ENCODE data around the gene TFG. TPM values are rescaled to one million over a fixed set of nuclear protein-coding genes. Genes with fewer than 3 reads are reported as not detected.

The TFG gene
- polyA plus RNA-seq, 1 donor = 83.2 TPM

DNA sequence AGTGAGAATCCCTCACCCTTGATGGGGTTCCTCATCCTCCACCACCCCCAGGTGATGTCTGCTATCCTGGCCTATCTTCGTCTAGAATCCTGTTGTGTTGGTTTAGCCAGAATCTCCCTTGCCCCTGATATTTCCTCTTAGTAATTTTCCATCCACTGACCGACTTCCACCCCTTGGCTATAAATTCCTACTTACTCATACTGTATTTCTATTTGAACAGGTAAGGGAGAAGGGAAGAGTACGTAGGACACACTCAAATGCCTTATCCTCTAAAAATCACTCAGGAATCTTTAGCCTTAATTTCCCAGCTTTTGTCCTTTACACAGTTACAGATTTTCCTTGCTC lies 678 bp upstream of the TFG start:
- no peak for DNase-seq

DNA sequence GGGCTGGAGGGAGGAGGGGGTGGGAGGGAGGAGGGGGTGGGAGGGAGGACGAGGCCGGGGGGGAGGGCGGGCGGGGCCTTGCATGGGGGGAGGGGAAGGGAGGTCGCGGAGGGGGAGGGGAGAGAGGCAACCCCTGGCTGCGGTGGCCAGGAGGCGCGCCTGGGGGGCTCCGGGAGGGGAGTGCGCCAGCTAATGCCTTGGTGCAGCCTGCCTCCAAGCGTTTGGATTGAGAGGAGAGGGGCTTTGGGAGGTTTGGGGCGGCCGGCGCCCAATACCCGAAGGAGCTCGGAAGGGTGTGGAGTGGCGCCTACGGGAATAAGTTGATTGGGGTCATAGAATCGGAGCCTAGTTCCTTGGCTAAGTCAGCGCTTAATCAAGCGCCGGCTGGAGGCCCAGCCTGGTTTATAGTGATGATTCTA lies 557 bp downstream of the TFG start:
- peak; percentile 37 for DNase-seq

DNA sequence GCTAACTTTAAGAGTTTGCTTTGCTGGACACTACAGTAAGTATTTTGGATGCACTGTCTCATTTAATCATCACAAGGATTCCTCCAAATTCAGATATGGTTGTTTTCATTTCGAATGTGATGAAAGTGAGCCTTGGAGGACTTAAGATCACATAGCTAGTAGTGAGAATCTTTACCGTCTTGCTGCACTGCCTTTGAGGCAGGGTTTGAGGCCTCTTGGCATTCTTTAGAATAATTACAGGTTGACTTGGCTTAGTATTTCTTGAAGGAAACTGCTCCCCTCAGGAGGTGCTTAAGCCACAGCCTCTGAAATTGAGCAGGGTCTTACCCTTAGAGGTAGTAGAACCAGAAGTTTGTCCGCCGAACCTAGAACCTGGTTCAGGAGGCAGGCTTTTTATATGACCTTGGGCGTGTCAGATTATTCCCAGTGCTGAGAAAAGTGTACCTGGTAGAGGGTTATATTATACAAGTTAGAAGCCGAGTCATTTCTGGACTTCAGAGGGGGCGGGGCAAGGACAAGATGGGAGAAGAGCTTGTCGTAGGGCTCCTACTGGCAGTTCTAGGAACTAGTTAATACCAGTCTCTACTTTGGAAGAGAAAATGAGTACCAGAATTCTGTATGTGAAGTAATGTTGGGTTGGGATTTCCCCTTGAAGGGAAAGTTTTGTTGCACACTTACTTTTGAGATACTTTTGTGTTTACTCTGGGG lies 1.1 kb downstream of the TFG start:
- DNase-seq = peak; percentile 25

DNA sequence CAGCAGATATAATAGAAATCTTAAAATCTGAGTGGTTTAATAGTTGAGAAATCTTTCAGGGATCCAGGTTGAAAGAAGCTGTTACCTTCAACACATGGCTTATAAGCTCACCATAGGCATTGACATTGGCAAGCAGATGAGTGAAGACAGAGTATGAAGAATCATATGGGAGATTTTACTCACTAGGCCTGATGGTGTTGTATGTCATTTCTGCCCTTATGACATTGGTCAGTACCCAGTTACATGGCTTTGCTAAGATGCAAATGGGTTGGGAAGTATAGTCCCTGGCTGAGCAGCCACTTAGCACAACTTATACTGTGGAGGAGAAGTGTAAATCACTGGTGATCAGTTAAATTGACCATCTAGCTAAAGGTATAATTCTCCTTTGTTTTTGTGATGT lies 5.9 kb downstream of the TFG start:
- DNase-seq = no peak

DNA sequence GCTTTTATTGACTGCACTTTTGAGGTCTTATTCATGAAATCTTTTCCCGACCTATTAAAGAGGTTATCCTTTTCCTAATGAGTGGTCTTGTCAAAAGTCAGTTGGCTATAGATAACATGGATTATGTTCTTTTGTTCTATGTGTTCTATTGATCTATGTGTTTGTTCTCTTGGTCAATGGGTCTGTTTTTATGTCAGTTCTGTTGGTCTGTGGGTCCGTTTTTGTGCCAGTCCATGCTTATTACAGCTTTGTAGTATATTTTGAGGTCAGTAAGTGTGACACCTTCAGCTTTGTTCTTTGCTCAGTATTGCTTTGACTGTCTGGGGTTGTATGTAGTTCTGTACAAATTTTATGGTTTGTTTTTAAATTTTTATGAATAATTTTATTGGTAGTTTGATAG lies 7.8 kb downstream of the TFG start:
- DNase-seq = no peak

DNA sequence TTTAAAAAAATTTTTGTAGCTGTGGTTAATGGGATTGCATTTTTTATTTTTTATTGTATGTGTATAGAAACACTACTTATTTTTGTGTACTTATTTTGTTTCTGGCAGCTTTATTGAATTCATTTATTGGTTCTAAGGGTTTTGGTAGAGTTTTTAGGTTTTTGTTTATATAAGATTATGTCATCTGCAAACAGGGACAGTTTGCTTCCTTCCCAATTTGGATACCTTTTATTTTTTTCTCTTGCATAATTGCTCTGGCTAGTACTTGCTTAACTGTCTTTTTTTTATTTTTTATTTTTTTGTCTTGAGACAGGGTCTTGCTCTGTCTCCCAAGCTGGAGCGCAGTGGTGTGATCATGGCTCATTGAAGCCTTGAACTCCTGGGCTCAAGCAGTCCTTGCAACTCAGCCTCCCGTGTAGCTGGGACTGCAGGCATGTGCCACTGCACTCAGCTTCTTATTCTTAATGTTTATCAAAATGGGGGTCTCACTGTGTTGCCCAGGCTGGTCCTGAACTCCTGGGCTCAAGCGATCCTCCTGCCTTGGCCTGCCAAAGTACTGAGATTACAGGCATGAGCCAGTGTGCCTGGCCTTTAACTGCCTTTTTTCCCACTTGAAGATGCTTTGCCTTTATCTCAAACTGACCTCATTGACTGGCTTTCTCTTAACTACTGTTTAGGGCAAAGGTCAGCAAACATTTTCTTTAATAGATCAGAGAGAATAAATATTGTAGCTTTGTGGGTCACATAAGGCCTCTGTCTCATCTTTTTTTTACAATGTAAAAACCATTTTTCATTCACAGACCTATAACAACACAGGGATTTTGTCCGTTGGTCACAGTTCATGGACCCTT lies 8.6 kb downstream of the TFG start:
- DNase-seq = no peak

DNA sequence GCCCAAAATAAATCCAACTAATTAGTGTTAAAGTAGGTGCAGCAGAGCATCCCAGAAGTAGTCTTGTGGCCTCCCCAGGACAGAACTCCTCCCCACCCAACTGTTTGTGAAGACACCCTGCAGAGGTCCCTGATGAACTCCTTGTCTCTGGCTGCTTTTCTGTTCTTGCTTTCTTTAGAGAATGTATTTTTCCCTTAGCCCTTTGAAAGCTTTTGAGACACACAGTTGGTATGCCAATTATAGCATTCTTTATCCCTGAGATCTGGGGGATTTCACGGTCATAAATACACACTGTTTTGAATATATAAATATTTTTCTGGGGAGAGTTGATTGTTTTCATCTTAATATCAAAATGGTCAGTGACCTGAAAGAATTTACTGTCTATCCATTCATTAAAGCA lies 9.8 kb downstream of the TFG start:
- no peak for DNase-seq

DNA sequence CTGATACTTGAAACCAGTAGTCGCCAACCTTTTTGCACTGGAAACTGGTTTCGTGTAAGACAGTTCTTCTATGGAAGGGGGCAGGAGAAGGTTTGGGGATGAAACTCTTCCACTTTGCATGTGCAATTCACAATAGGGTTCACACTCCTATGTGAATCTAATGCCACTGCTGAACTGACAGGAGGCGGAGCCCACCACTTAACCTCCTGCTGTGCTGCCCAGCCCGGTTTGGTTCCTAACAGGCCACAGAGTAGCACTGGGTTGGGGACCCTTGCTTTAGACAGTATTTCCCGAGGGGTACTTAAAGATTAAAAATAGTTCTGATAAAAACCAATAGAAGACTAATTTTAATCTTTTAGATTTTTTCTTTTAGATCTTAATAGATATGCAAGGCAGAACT lies 11.1 kb downstream of the TFG start:
- no peak for DNase-seq

DNA sequence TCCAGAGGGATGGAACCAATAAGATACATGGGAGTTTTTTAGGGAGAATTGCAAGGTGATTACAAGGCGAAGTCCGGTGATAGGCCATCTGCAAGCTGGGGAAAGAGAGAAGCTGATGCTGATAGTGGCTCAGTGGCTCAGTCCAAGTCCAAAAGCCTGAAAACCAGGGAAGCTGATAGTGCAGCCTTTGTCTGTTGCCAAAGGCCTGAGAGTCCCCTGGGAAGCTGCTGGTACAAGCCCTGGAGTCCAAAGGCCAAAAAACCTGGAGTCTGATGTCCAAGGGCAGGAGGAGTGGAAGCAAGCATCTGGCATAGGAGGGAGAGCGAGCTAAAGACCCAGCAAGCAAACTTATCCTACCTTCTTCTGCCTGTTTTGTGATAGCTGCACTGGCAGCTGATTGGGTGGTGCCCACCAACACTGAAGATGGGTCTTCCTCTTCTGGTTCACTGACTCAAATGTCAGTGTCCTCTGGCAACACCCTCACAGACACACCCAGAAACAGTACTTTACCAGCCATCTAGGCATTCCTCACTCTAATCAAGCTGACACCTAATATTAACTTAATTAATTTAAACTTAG lies 16.7 kb downstream of the TFG start:
- DNase-seq = no peak

DNA sequence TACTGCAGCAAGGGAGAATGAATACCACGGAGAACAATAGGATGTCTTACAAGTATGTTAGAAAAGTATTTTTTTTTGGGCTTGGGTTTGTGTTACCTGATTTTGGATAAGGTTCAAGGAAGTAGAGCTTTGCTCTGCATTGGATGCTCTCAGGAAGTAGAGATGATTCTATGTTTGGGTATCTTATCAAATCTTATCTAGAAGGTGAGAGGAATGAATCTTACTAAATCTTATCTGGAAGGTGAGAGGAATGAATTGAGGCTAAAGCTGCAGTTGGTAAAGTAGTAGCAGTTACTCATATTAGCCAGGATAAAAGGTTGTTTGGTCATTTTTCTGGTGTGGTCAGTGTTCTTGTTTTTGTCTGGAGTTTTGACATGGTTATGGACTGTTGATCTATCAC lies 17.4 kb downstream of the TFG start:
- DNase-seq = no peak

DNA sequence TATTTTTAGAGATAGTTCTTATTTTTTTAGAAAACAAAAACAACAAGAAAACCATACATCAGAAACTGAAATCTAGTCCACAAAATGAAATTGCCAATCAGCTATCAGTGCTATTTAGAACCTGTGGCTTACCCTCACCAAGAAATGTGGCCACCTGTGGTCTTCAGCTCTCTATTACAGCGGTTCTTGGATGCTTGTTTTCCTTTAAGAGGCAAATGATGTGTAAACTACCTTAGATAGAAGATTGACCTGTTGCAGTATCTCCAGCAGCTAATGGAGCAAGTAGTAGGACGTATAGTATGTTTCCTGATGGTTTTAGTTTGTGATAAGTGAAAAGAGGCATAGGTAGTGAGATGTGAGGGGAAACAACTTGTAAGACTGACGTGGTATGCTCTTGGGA lies 21.2 kb downstream of the TFG start:
- no peak for DNase-seq

DNA sequence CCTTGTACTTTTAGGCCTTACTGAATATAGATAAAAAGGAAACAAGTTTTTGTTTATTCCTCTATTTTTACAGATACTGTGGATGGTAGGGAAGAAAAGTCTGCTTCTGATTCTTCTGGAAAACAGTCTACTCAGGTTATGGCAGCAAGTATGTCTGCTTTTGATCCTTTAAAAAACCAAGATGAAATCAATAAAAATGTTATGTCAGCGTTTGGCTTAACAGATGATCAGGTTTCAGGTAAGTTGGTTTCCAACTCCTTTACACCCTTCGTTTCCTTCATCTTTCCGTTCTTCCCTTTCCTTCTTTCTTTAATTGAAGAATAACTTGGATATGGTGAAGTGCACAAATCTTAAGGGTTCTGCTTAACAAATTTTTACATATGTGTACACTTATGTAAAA lies 23.1 kb downstream of the TFG start:
- DNase-seq = no peak

DNA sequence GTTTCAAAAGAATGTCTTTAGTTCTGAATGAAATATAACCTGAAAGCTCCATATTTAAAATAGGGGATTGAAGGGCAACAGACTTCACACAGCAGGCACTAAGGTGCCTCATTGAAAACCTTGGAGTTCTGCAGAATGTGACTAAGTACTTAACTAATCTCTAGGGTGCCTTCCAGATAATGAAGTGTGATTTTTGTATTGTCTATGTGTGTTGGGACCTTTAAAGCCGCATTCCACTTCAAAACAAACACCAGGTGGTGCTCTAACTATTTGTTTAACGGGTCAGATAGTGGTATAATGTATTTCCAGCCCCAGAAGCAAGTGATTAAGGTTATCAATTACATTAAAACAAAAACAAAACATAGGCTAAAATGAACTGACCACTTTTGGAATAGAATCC lies 28.0 kb downstream of the TFG start:
- no peak for DNase-seq

DNA sequence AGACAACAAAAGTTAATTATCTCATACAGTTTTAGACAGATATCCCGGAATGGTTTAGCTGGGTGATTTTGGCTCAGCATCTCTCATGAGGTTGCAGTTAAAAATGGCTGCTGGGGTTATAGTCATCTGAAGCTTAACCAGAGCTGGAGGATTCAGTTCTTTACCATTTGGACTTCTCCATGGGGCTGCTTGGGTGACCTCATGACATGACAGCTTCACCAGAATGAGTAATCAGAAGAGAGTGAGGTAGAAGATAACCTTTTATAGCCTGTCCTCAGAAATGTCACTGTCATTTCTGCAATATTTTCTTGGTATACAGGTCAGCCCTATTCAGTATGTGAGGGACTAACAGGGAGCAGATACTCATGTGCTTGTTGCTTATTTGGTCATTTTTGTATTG lies 30.9 kb downstream of the TFG start:
- no peak for DNase-seq

DNA sequence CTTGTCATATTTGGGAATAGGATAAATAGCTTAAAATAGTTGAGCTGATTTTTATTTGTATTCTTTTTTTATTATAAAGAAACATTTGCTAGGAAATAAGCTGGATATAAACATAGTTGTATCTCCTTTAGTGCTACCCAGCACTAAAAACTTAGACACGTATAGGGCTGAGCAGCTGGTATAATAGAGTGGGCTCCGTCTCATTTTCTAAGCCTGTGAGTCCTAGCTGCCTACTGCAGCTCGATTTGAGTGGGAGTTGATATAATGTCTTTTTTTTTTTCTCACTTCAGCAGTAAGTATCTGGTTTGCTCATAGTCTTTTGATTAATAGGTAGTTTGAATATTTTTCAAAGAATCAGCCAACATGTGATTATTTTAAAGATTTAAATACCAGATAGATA lies 34.2 kb downstream of the TFG start:
- no peak for DNase-seq

DNA sequence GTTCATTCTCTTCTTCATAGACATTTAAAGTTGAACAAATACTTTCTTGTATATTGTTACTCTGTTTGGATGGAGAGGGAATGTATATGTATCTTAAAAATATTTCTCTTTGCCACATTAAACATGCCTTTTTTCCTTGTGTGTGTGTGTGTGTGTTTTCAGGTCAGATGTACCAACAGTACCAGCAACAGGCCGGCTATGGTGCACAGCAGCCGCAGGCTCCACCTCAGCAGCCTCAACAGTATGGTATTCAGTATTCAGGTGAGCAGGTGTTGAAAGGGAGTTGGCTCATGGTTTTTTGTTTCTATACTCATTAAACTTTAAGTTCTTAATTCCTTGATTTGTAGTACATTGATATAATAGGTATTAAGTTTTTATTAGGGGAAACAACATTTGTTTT lies 35.4 kb downstream of the TFG start:
- DNase-seq = no peak

DNA sequence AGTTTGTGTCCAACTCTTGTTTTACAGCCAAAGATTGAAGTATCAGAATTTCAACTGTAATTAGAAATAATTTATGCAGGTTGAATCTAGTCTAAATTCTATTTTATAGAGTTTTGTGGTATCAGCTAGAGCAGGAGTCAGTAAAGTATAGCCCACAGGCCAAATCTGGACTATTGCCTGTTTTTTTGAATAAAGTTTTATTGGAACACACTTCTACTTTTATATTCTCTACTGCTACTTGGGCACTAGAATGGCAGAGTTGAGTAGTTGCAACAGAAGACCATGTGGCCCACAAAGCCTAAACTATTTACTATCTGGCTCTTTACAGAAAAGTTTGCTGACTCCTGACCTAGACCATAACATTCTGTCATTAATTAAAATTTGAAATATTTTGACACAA lies 36.3 kb downstream of the TFG start:
- DNase-seq = no peak

DNA sequence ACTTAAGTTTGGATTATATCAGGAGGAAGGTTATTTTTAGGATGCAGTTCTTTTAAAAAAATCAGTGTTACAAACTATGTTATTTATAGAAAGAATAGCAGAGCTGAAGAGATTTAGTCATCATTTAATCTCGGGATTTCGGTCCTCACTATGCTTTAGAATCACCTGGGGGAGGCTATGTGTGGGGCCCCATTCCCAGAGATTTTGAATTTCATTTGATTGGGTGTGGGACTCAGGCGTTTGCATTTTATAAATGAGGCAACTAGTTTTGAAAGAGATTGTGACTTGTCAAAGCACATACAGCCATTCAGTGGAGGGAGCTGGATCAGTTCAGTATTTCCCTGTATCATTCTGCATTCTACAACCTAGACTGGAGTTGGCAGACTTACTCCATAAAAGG lies 36.8 kb downstream of the TFG start:
- no peak for DNase-seq

DNA sequence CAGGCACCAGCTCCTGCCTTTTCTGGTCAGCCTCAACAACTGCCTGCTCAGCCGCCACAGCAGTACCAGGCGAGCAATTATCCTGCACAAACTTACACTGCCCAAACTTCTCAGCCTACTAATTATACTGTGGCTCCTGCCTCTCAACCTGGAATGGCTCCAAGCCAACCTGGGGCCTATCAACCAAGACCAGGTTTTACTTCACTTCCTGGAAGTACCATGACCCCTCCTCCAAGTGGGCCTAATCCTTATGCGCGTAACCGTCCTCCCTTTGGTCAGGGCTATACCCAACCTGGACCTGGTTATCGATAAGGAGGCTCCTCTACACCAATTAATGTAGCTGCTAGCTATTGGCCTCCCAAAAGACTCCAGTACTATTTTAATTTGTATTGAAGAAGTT lies 38.9 kb downstream of the TFG start:
- no peak for DNase-seq

DNA sequence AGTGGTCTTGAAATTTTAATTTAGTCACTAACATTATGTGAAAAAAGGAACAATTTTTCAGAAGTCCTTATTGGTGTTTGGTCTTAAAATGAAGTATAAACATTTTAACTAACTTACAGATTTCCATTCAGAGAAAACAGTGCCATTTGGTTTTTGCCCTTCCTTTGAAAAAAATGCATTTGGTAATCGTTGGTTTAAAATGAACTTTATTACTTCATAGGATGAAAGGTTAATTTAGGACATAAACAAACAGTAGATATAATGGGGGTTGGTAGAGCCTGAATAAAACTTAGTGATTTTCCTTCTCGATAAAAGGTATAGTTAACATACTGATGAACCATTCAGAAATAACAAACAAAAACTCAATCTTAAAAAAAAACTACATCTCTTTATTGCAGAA lies 39.7 kb downstream of the TFG start:
- no peak for DNase-seq

DNA sequence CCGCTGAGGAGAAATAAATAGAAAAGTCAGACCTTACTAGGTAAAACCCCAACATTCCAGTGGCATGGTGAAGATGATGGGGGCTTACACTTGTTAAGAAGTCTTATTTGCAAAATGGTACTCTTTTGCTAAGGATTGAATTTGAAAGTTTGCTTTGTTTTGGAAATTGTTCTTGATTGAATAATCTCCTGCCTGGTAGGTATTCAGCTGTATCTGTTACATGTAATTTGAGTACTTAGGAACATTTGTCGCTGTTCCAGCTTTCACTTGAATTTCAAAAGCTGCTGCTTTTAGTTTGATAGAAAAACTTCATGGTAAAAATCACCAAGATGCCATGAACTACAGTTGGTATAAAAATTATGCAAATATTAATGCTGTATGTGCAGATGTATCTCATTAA lies 44.6 kb downstream of the TFG start:
- no peak for DNase-seq

DNA sequence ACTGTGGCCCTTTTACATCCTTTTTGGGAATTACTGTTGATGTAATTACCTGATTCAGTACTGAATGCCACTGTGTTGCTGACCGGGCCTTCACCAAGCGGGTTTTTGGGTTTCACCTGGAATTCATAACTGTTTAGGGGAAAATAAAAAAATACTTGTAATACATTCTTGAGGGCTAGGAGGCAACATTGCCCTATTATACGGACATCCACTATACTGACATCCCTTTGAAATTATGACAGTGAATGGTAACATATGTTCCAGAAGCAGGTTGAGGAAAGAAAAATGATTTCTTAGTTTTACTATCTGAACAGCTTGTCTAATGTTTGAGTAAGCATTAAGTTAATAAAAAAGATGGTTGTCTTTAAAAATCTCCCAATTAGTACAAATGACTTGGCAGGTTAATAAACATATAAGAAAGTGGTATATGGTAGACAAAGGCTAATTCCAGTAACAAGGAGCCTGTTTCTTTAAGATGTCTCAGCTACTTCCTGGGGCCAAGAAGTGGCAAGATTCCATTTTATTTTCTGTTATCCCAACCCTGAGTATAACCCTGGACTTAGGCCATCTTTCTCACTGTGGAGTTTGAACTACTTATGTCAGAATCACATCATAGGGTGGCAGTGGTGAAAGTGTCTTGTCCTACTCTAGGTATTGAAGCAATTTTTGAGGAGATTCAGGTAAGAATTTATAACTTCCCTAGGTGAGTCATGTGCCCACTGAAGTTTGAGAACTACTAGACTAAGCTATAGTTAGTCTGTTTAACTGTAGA lies 45.5 kb downstream of the TFG start:
- no peak for DNase-seq

DNA sequence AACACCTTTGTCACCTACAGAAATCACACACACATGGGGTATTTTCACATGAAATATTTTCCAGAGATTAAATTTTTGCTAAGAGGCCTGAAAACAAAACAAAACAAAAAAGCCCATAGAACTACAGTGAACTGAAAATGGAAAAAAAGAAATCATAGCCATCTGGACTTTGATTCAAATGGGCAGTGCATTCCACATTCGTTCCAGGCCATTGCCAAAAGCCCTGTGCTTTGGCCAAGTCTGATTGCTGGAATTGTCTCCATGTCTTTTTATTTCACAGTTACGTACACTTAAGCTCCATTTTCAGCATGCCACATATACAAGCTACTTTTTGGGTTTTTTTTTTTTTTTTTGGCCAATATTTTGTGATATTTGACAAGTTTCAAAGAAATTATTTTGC lies 47.1 kb downstream of the TFG start:
- peak; percentile 71 for DNase-seq
